Activated CD4-positive, alpha-beta T cell treated with anti-CD3 and anti-CD28 coated beads, Interleukin-2, amount 50 U/mL, for 16 hours (primary cell): Measurements from ENCODE around the gene NKG7.

Experiments used
- DNase-seq: peaks from one replicate; pipeline ENCODE4 v3.0.0-alpha.2; 2020

NKG7 gene

GRCh38 chr19:51357952-51358351 is 14.5 kb downstream of the NKG7 start:
- DNase-seq = no peak

DNA sequence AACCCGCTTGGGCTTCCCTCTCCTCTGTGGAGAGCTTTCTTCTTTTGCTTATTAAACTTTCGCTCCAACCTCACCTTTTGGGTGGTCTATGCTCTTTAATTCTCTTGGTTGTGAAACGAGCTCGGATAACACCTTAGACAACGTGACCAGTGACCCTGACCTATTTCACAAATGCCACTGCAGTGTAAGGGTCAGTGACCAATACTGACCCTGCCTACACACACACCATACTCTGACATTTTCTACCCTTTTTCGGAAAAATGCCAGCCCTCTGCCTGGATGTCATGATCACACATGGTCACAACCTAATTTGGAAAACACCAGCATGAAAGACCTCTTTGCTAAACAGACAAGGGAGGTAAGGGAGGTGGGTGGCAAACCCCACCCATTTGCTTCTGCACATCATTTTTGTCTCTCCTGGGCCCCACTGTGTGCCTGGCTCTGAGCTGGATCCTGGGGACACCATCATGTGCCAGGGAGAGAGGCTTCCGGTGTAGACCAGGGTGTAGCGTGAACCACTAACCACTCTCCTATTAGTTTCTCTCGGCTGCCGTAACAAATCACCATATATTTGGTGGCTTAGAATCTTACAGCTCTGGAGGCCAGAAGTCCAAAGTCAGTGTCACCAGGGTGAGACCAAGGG is 16.2 kb downstream of the NKG7 start:
- no peak for DNase-seq

GRCh38 chr19:51354742-51355148 is 17.7 kb downstream of the NKG7 start:
- peak; percentile 48 for DNase-seq

DNA sequence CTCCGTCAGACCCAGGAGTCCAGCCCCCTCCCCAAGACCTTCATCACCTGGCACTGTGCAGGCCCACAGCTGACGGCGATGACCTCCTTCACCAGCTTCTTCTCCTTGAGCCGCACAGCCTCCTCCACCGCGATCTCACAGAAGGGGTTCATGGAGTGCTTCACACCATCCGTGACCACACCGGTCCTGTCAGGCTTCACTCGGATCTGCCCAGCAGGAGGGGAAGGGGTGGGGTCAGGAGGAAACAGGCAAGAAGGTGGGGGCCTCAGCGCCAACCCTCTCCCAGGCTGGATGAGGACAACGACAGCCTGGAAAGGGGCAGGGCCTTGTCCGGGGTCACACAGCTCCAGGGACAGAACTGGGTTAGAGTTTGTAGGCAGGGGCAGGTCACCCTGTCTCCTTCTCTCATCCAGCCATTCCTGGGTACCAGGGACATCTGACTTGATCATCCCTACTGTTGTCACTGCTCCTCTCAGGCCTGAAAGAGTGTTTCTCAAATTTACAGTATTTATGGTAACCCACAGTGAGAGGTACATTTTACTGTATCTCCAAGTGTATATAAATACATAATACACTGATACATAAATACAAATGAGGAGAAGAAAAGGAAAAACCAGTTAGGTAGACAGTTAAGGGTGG is 18.2 kb downstream of the NKG7 start:
- no peak for DNase-seq

DNA sequence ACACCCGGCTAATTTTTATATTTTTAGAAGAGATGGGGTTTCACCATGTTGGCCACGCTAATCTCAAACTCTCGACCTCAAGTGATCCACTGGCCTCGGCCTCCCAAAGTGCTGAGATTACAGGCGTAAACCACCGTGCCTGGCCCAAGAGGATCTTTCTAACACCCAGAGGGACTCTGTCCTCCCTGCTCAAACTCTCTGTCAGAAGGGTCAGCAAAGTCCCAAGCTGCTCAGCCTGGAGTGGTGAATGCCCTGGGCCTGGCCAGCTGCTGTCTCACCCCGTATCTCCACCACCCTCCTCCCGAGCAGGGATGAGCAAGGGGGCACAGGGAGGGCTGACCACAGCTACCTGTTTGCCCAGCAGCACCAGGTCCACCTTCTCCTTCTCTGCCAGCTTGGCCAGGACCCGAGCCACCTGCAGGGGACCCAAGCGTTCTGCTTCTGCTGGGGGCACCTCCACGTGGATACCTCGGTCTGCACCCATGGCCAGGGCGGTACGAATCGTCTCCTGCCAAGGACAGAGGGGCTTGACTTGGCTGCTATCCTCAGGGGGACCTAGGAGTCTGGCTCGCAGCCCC is 19.6 kb downstream of the NKG7 start:
- no peak for DNase-seq

DNA sequence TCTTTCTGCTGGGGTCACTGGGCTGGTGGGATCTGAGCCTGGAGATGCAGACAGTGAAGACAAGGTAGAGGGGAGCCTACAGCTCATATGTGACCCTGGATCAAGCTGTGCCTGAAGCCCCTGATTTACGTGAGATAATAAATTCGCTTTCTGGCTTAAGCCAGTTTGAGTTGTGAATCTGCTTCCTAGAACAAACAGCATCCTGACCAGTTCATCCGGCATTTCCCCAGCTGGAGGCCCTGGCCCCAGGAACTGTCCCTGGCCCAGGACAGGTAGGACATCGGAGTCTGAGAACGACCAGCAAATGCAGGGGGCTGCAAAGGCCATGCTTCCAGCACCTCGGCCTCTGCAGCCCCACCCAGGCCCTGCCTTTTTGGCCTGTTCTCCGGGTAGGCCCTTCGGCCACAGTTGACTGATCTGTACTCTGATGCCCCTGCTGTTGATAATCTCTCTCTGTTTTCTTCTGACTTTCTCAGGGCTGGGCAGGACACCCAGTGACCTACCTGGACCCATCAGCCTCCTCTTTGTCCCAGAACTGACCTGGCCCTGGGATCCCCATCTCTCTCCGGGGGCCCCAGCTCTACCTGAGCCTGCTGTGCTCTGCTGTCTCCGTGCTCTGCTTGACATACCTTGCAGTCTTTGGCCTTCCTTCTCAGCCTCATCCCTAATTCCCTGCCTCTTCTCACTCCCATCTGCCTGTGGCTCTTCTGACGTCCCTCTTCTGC is 21.0 kb downstream of the NKG7 start:
- no peak for DNase-seq

- no peak for DNase-seq
Observed at GRCh38 chr19:51347209-51347928, 25.1 kb downstream of the NKG7 start.

DNA sequence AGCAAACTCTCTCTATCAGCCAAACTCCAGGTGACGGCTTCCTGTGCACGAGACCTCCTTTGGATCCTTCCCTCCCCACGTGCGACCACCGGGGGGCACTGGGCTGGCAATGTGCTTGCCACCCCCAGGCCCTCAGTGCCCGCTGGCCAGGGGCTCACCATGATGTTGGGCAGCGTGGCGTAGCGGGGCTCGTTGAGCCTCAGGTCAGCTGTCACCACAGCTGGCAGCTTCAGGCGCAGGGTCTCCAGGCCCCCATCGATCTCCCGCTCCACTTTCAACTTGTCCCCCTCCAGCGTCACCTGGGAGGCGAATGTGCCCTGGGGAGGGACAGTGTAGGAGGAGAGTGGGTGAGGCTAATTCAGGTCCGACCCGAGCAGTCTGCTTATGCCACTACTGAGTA is 25.7 kb downstream of the NKG7 start:
- DNase-seq = no peak

DNA sequence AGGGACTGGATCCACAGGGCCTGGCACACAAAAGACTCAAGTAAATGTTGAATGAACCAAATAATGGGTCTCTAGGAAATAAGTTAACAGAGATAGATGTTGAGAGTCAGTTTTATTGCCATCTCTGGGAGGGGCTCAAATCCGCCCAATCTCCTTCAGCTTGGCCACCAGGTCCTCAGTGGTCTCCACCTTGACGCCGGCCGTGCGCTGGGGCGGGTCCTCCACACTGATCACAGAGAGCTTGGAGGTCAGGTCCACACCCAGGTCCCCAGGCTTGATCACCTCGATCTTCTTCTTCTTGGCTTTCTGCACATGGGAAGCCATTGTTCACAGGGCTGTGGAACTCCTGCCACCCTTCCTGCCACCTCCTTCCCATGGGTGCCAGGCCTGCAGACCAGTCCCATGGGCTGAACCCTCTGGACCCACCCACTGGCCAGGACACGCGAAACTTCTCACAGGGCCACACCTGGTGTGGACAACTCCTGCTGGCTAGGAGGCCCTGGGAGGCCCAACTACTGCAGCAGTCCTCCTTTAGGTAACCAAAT is 27.3 kb downstream of the NKG7 start:
- DNase-seq = no peak

DNA sequence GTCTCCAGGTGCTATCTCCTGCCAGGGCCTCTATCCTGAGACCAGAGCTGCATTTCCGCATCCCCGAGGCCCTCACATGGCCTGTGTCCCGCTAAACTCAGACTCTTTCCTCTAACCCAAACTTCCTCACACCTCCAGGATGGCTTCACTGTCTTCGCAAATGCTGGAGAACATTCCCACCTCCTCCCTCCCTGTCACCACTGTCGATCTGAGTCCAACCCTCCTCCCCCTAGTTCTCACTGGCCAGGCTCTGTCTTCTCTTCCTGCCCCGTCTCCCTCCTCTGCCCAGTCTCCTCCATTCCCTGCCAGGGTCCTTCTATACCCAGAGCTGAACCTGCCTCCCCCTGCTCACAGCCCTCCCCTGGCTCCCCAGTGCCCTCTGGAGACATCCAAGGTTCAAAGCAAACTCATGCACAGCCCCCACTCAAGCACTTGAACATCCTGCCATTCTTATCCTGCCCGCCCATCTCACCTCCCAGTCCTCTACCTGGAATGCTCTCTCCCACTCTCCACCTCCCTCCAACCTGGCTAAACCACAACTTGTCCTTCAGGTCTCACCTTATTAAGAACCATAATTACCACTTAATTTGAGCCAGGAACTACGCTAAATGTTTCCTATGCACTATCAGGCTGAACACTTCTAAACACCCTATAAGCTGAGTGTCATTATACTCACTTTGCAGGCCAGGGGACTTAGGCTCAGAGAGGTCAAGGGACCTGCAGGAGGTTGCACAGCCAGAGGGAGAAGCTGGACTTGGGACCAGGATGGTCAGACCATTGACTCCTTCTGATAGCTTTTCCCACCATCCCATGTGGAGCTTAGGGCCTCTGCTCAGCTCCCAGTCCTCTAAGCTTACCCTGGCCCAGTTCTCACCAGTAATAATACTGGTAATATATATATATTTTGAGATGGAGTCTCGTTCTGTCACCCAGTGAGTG is 29.6 kb downstream of the NKG7 start:
- no peak for DNase-seq

- DNase-seq = no peak
Observed at GRCh38 chr19:51341976-51342580, 30.4 kb downstream of the NKG7 start, which contains the start of gene VSIG10L. Gene VSIG10L, minus strand, starts transcription at chr19:51342139. Its CDS starts 15 bp downstream, at chr19:51342124.

GRCh38 chr19:51341066-51341465 is 31.4 kb downstream of the NKG7 start:
- DNase-seq = no peak

GRCh38 chr19:51339687-51340656 is 32.5 kb downstream of the NKG7 start:
- peak; percentile 96 for DNase-seq

GRCh38 chr19:51339313-51339686 is 33.2 kb downstream of the NKG7 start:
- no peak for DNase-seq

DNA sequence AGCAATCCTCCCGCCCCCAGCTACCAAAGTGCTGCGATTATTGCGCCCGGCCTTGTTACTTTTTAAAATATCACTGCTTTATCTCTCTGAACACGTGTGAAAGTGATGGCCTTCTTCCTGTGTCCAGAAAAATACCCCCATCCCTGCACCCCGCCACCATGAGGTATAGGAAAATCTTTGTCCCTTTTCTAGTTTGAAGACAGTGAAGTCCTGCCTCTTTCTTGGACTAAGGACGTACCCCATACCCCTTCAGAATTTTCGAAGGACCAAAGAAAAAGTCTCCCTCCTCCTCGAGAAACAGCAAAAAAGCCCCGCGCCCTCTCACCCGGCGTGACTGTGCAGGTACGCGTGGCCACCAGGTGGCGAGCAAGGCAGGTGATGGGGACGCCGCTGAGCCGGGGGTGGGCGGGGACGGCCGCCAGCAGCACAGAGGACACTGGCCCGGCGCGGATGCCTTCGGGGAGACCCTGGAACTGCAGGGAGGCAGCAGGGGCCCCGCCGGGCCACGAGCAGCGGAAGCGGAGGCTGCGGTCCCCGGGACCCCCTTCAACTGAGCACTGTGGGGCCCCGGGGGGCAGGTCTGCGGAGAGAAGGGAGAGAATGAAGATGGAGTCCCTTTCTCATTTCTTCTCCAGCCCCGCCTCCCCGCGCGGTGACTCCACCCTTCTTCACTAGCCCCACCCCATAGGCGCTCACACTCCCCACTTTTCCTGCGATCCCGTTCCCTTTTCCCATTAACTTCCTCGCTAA is 33.7 kb downstream of the NKG7 start:
- DNase-seq = peak; percentile 85

- DNase-seq = no peak
Observed at GRCh38 chr19:51337861-51338562, 34.4 kb downstream of the NKG7 start.

DNA sequence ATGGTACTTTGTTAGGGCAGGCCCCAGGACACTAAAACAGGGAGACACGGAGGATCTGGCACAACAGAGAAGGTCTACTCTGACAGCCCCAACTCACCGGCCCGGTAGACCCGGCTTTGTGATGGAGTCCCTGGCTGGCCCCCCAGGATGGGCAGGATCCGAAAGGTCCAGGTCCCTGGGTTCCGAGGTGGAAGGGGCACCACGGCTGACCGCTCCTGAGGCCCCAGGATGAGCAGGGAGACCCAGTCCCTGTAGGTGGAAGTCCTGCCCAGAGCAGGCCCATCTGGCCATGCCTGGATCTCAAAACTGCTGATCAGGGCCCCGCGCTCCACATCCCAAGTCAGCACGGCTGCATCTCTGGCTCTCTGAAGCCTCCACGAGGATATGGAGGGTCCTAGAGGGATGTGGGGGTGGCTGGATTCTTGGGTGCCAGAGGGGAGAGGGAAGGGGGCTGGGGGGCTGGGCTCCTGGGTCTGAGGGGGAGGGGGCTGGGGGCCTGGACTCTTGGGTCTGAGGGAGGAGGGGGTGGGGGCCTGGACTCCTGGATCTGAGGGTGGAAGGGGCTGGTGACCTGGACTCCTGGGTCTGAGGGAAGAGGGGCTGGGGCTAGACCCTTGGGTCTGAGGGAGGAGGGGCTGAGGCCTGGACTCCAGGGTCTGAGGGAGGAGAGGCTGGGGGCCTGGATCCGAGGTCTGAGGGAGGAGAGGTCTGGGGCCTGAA is 35.2 kb downstream of the NKG7 start:
- DNase-seq = no peak
